CD4-positive, alpha-beta T cell treated with Interferon alpha-2 for 1 hour (primary cell): ENCODE data around the gene DTHD1.

Source experiments
- DNase-seq, 2 donors: peaks; one replicate each; pipeline ENCODE4 v3.0.0-alpha.2; 2020 to 2022

DTHD1 gene

GRCh38 chr4:36349938-36350549, 68.6 kb downstream of the DTHD1 start:
- no peak for DNase-seq

GRCh38 chr4:36351082-36351666, 69.8 kb downstream of the DTHD1 start:
- DNase-seq = peak; percentile 74 to 81

GRCh38 chr4:36353998-36354397, 72.6 kb downstream of the DTHD1 start:
- no peak for DNase-seq

- no peak for DNase-seq
Measured at GRCh38 chr4:36358173-36358572, 76.8 kb downstream of the DTHD1 start.

- DNase-seq = no peak
Measured at GRCh38 chr4:36360755-36361154, 79.3 kb downstream of the DTHD1 start.

- no peak for DNase-seq
Measured at GRCh38 chr4:36363024-36363423, 81.6 kb downstream of the DTHD1 start.

GRCh38 chr4:36374836-36375511, 93.6 kb downstream of the DTHD1 start:
- DNase-seq = no peak

- DNase-seq = peak; percentile 50 to 67
Measured at GRCh38 chr4:36385951-36386571, 104.6 kb downstream of the DTHD1 start.

GRCh38 chr4:36386691-36387090, 105.3 kb downstream of the DTHD1 start:
- no peak for DNase-seq

- DNase-seq = no peak
Measured at GRCh38 chr4:36388710-36389109, 107.3 kb downstream of the DTHD1 start.

GRCh38 chr4:36391411-36391810, 110.0 kb downstream of the DTHD1 start:
- no peak for DNase-seq

GRCh38 chr4:36392024-36392423, 110.6 kb downstream of the DTHD1 start:
- no peak for DNase-seq

GRCh38 chr4:36392916-36393315, 111.5 kb downstream of the DTHD1 start:
- no peak for DNase-seq
